ENCODE results near the gene TBC1D22A.
"Not testable (repeated sequence)": the region's sequence is repeated elsewhere in the genome, so short reads cannot be mapped to it uniquely, and the experiment has no call there.

TBC1D22A gene

GRCh38 chr22:47167056-47167455, 404.6 kb downstream of the TBC1D22A start:
- no peak overlapping the region for H3K9ac ChIP-seq (ENCODE audit: low read length)
- peaks cover 7% of the 10 kb centered on the region for H3K4me1 ChIP-seq (ENCODE audit: low read length)
- H3K27me3 ChIP-seq (ENCODE audit: low read depth, low read length): no peaks in the 10 kb centered on the region
- H3K36me3 ChIP-seq (replicated peaks; ENCODE audit: low read depth, low read length): peaks cover 23% of the 10 kb centered on the region
- no peaks in the 10 kb centered on the region for H3K79me2 ChIP-seq (ENCODE audit: low read length)
- H2AFZ ChIP-seq (ENCODE audit: low read depth, low read length): no peak overlapping the region
- H3K4me3 ChIP-seq (ENCODE audit: low read length): no peak overlapping the region
- TF ChIP-seq EZH2phosphoT487 (IDR thresholded peaks at IDR 0.05; ENCODE audit: low read depth) (no peak), CTCF (IDR thresholded peaks at IDR 0.05; ENCODE audit: low read depth, low read length) (no peak)
- peaks cover 60% of the 10 kb centered on the region for H4K20me1 ChIP-seq (ENCODE audit: insufficient read depth, low read length)
- no peaks in the 10 kb centered on the region for H3K9me3 ChIP-seq (ENCODE audit: insufficient read depth, low read length)
- no peak overlapping the region for H3K27ac ChIP-seq (ENCODE audit: low read length)
- H3K4me2 ChIP-seq (ENCODE audit: low read length): no peak overlapping the region

GRCh38 chr22:47167921-47168320, 405.5 kb downstream of the TBC1D22A start:
- not testable (repeated sequence) for H2AFZ ChIP-seq (ENCODE audit: low read depth, low read length)
- H4K20me1 ChIP-seq (ENCODE audit: insufficient read depth, low read length): peaks cover 58% of the 10 kb centered on the region

GRCh38 chr22:47168441-47168840, 406.0 kb downstream of the TBC1D22A start:
- H4K20me1 ChIP-seq (ENCODE audit: insufficient read depth, low read length): peaks cover 54% of the 10 kb centered on the region
- no peak overlapping the region for H3K27ac ChIP-seq (ENCODE audit: low read length)
- TF ChIP-seq CTCF (IDR thresholded peaks at IDR 0.05; ENCODE audit: low read depth, low read length): no peak
- TF ChIP-seq EZH2phosphoT487 (IDR thresholded peaks at IDR 0.05; ENCODE audit: low read depth): no peak
- no peak overlapping the region for H3K4me2 ChIP-seq (ENCODE audit: low read length)
- no peaks in the 10 kb centered on the region for H3K9me3 ChIP-seq (ENCODE audit: insufficient read depth, low read length)
- peaks cover 7% of the 10 kb centered on the region for H3K4me1 ChIP-seq (ENCODE audit: low read length)
- H3K79me2 ChIP-seq (ENCODE audit: low read length): no peaks in the 10 kb centered on the region
- H2AFZ ChIP-seq (ENCODE audit: low read depth, low read length): no peak overlapping the region
- H3K9ac ChIP-seq (ENCODE audit: low read length): no peak overlapping the region
- H3K4me3 ChIP-seq (ENCODE audit: low read length): no peak overlapping the region
- no peaks in the 10 kb centered on the region for H3K27me3 ChIP-seq (ENCODE audit: low read depth, low read length)
- peaks cover 23% of the 10 kb centered on the region for H3K36me3 ChIP-seq (replicated peaks; ENCODE audit: low read depth, low read length)

More at GRCh38 chr22:47167921-47168320, 405.5 kb downstream of the TBC1D22A start:
- not testable (repeated sequence) for H3K9ac ChIP-seq (ENCODE audit: low read length); H3K27me3 ChIP-seq (ENCODE audit: low read depth, low read length); H3K4me3 ChIP-seq (ENCODE audit: low read length); H3K4me2 ChIP-seq (ENCODE audit: low read length); H3K79me2 ChIP-seq (ENCODE audit: low read length); H3K9me3 ChIP-seq (ENCODE audit: insufficient read depth, low read length); H3K4me1 ChIP-seq (ENCODE audit: low read length); H3K27ac ChIP-seq (ENCODE audit: low read length)
- peaks cover 23% of the 10 kb centered on the region for H3K36me3 ChIP-seq (replicated peaks; ENCODE audit: low read depth, low read length)

- H3K27ac ChIP-seq (ENCODE audit: low read length): no peak overlapping the region
These were observed 406.7 kb downstream of the TBC1D22A start for GRCh38 chr22:47168900-47169800.

More at GRCh38 chr22:47168900-47169800, 406.7 kb downstream of the TBC1D22A start:
- no peaks in the 10 kb centered on the region for H3K27me3 ChIP-seq (ENCODE audit: low read depth, low read length)
- no peaks in the 10 kb centered on the region for H3K9me3 ChIP-seq (ENCODE audit: insufficient read depth, low read length)
- H4K20me1 ChIP-seq (ENCODE audit: insufficient read depth, low read length): peaks cover 49% of the 10 kb centered on the region
- no peaks in the 10 kb centered on the region for H3K79me2 ChIP-seq (ENCODE audit: low read length)
- H2AFZ ChIP-seq (ENCODE audit: low read depth, low read length): no peak overlapping the region
- H3K36me3 ChIP-seq (replicated peaks; ENCODE audit: low read depth, low read length): peaks cover 30% of the 10 kb centered on the region
- H3K4me1 ChIP-seq (ENCODE audit: low read length): peaks cover 7% of the 10 kb centered on the region
- no peak overlapping the region for H3K4me2 ChIP-seq (ENCODE audit: low read length)
- no peak overlapping the region for H3K9ac ChIP-seq (ENCODE audit: low read length)
- TF ChIP-seq CTCF (IDR thresholded peaks at IDR 0.05; ENCODE audit: low read depth, low read length) (peak; percentile 22), EZH2phosphoT487 (IDR thresholded peaks at IDR 0.05; ENCODE audit: low read depth) (no peak)
- H3K4me3 ChIP-seq (ENCODE audit: low read length): no peak overlapping the region

All from OCI-LY3 (cell line).